Thyroid gland (tissue), 4 donors: ENCODE results near the gene ANKRD40CL. TPM values are rescaled to one million over a fixed set of nuclear protein-coding genes. Genes with fewer than 3 reads are reported as not detected.

Experiments used
- DNase-seq, 2 donors: peaks; one replicate each; pipeline ENCODE4 v3.0.0-alpha.2; 2019
- H3K27ac ChIP-seq, 3 donors: fragments of 200-600 bp; sonication (generic); 1 replicate in 2 of 3; 2 replicates in 1 of 3; pipeline ENCODE4 v1.5.1; 2016 to 2019; ENCODE audit warnings: mild to moderate bottlenecking in 1 of 3, moderate library complexity in 1 of 3
- H3K27me3 ChIP-seq: fragments of 200-600 bp; sonication (generic); one replicate; pipeline ENCODE4 v1.5.1; 2019
- H3K36me3 ChIP-seq, 2 donors: fragments of 200-600 bp; sonication (generic); one replicate each; pipeline ENCODE4 v1.5.1; 2016 to 2019
- H3K4me1 ChIP-seq, 2 donors: fragments of 200-600 bp; sonication (generic); one replicate each; pipeline ENCODE4 v1.5.1; 2017 to 2019
- H3K4me3 ChIP-seq, 3 donors: fragments of 200-600 bp; sonication (generic); replicated peaks in 1 of 3; 1 replicate in 2 of 3; 2 replicates in 1 of 3; pipeline ENCODE4 v1.5.1; 2016; ENCODE audit warnings: mild to moderate bottlenecking in 1 of 3
- H3K9me3 ChIP-seq: fragments of 200-600 bp; sonication (generic); one replicate; pipeline ENCODE4 v1.5.1; 2017
- CTCF ChIP-seq, 6 experiments: fragments of 200-600 bp in 3 of 6; fragments of 450-650 bp in 3 of 6; sonication (generic) in 3 of 6; IDR thresholded peaks; one replicate each; pipeline ENCODE4 v1.5.1; 2016 to 2019; ENCODE audit warnings: antibody characterized with exemption in 6 of 6, mild to moderate bottlenecking in 2 of 6, inconsistent platforms in 1 of 6, moderate library complexity in 1 of 6
- POLR2A ChIP-seq, 2 donors: fragments of 450-650 bp; IDR thresholded peaks; one replicate each; pipeline ENCODE4 v1.6.1; 2017; ENCODE audit warnings: antibody characterized with exemption in 2 of 2, mild to moderate bottlenecking in 2 of 2, moderate library complexity in 1 of 2
- WGBS, 2 donors: methylation state at CpG; one replicate each; pipeline ENCODE4 v1.1.5; 2017; 5-methylcytosine and 5-hydroxymethylcytosine counted together
- intact Hi-C: fragments of 100-400 bp; cut with DNase I; formaldehyde crosslinking; loops from one replicate; pipeline ENCODE4 v1.15.1; 2023
- microRNA-seq: library from miRNA; unstranded; fragments of <30 nt; microRNA quantifications from one replicate; pipeline ENCODE4, GENCODE V29; 2016
- small RNA-seq: library from RNA; depleted of rRNA; stranded (forward); fragments of <200 nt; gene quantifications from one replicate; pipeline ENCODE3, GENCODE V24; 2016
- total RNA-seq, 4 donors: library from RNA; depleted of rRNA; stranded (reverse); fragments of >200 nt; gene quantifications; one replicate each; pipeline ENCODE4 v1.2.3, GENCODE V29; 2016

Gene ANKRD40CL
- total RNA-seq, 4 donors from 2014 or later: not detected

GRCh38 chr17:50715471-50715870, 51.8 kb downstream of the ANKRD40CL start:
- Histone ChIP-seq H3K4me1 (peaks cover 0 to 3% of the 10 kb centered on the region in 2 donors), H3K27ac (no peak overlapping the region), H3K9me3 (no peaks in the 10 kb centered on the region), H3K4me3 (no peak overlapping the region), H3K27me3 (no peaks in the 10 kb centered on the region), H3K36me3 (no peaks in the 10 kb centered on the region)
- no peak for TF ChIP-seq CTCF (IDR thresholded peaks at IDR 0.05)
- TF ChIP-seq POLR2A (IDR thresholded peaks at IDR 0.05): no peak
- intact Hi-C loops: no loop called here
- WGBS, 2 donors: 92 to 94% methylated on average over 3 of the region's 3 CpGs
- no peak for DNase-seq

- Histone ChIP-seq H3K36me3 (no peaks in the 10 kb centered on the region), H3K4me1 (peaks cover 14 to 15% of the 10 kb centered on the region in 2 donors), H3K27ac (no peak overlapping the region), H3K9me3 (no peaks in the 10 kb centered on the region), H3K27me3 (no peaks in the 10 kb centered on the region), H3K4me3 (no peak overlapping the region)
- WGBS, 2 donors: 89 to 91% methylated on average over 9 of the region's 9 CpGs
- TF ChIP-seq CTCF (IDR thresholded peaks at IDR 0.05) (no peak), POLR2A (IDR thresholded peaks at IDR 0.05) (no peak)
- no peak for DNase-seq
- intact Hi-C loops: no loop called here
These were observed 54.7 kb downstream of the ANKRD40CL start for GRCh38 chr17:50712641-50713040.

Small RNAs within 50 kb of the gene (microRNA-seq; reads per million reads assigned to microRNA genes)
- gene MIR8059: not detected

Small RNAs within 50 kb of the gene (small RNA-seq; reads per million reads assigned to genes)
- gene AC005921.1: not detected
- not detected for gene MIR8059

Other genes with a start within 250 kb of the ANKRD40CL start
- 10 to 100 TPM in 1 of 4 donors, 1 to 10 TPM in 1, under 1 TPM in 1, not detected in 1; 0.63 to 31.6 (median 3.5) TPM for gene EPN3, start 234.8 kb downstream of the ANKRD40CL start, total RNA-seq
- gene SPATA20, start 220.3 kb downstream of the ANKRD40CL start, total RNA-seq: 100 to 1,000 TPM in 3 of 4 donors, 10 to 100 TPM in 1; 94.9 to 177 (median 125) TPM
- gene CACNA1G, start 206.8 kb downstream of the ANKRD40CL start, total RNA-seq: 1 to 10 TPM in 1 of 4 donors, under 1 TPM in 3; 0.13 to 3.3 (median 0.52) TPM
- gene ABCC3, start 132.6 kb downstream of the ANKRD40CL start, total RNA-seq: 100 to 1,000 TPM in 2 of 4 donors, 10 to 100 TPM in 2; 51.0 to 189 (median 131) TPM
- gene ANKRD40, start 59.6 kb downstream of the ANKRD40CL start, total RNA-seq: 10 to 100 TPM; 29.4 to 40.2 (median 35.1) TPM
- 100 to 1,000 TPM in 2 of 4 donors, 10 to 100 TPM in 2; 75.2 to 199 (median 140) TPM for gene LUC7L3, start 47.9 kb downstream of the ANKRD40CL start, total RNA-seq
- under 1 TPM in 1 of 4 donors, not detected in 3; 0.11 TPM for gene WFIKKN2, start 68.1 kb upstream of the ANKRD40CL start, total RNA-seq
- gene TOB1, start 98.8 kb upstream of the ANKRD40CL start, total RNA-seq: 10 to 100 TPM; 28.1 to 46.4 (median 31.1) TPM